HG03354 (cell line): ENCODE measurements around the gene CORO2B.

ENCODE experiments used
- ATAC-seq: cut with Tn5 transposase; IDR thresholded peaks from one replicate; pipeline ENCODE4 v1.9.1; 2021; ENCODE audit warnings: mild to moderate bottlenecking; ENCODE audit not compliant: unreplicated experiment, poor library complexity, severe bottlenecking

The CORO2B gene

GRCh38 chr15:68620721-68621527 lies 42.1 kb downstream of the CORO2B start:
- no peak for ATAC-seq

DNA sequence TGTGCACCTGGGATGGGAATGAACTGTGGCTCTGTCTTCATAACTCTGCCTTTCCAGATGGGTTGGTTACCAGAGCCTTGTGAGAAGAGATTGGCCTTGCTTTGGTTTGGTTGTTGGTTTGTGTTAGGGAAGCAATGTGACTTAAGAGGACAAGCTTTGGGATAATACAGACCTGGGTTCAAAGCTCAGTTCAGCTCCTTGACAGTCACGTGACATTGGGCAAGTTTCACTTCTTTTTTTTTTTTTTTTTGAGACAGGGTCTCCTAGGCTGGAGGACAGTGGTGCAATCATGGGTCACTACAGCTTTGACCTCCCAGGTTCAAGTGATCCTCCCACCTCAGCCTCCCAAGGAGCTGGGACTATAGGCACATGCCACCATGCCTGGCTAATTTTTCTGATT lies 42.7 kb downstream of the CORO2B start:
- ATAC-seq = no peak

DNA sequence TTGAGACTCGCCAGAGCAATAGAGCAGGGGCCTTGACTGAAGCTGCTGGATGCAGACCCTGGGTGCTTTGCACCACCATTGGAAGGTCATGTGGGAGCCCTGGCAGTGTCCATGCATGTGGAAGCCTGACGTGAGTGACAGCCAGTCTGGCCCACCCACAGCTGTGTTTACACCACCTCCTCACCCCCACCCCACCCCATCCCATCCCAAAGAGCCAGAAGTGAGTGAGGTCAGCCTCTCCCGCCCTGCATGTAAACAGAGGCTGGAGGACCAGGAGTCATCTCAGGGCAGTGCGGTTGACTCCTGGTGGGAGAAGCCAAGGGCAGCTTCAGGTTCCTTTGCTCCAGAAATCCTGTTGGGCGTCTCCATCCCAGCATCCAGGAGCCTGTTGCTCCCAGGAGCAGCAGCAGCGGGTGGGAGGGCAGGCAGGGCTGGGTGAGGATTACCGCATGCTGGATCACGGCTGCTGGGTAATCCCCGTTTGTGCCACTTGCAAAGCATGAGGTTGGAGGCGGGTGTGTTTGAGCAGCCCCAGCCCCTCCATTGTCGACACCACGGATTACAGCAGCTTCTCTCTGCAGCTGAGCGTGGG lies 44.6 kb downstream of the CORO2B start:
- no peak for ATAC-seq

DNA sequence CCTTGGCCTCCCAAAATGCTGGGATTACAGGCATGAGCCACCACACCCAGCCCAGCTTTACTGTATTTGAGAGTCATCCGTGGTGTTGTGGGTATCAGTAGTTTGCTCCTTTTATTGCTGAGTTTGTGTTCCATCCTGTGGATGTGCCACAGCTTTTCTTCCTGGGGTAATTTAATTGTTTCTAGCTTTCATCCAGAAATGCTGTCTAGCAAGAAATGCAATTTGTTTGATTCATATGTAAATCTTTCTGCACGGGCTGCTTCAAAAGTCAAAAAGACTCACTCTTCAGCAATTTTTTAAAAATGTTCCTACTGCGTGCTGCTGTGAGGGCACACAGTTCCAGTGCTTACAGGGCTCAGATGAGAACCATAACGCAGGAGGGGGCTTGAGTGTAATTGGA lies 47.1 kb downstream of the CORO2B start:
- no peak for ATAC-seq

- ATAC-seq = no peak
These were observed 47.5 kb downstream of the CORO2B start for GRCh38 chr15:68626283-68626682.

DNA sequence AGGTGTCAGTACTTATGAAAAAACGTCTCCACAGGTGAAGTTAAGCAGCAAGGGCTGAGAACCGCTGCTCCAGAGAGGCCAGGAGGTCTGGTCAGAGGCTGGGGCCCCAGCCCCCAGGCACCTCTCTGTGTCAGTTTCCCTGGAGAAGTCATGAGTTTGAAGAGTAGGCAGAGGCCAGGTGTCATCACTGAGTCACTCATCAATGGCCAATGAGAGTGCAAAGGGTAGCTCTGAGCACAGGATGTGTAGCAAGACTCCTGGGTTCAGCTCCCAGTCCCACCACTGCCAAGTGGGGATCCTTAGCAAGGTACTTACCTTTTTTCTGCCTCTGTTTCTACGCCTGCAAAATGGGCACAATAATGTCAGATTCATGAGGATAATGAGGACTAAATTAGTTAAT lies 47.9 kb downstream of the CORO2B start:
- ATAC-seq = no peak

DNA sequence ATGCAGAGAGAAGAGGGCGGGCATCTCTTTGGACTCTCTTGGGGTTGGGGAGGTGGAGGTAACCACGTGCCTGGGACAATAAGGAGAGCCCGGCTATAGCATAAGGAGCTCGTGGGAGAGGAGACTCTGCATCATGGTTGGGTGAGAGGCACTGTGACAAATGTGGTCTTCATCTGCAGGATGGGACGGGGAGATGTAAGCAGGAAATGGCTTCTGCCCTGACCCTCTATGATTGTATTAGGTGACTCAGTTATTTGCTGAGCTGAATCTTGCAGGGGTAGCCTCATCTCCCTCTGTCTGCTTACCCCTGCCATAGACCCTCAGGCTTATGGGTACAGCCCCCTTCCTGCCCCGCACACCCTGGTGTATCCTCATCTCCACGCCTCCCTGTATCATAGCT lies 48.7 kb downstream of the CORO2B start:
- ATAC-seq = no peak

- ATAC-seq = no peak
These were observed 49.2 kb downstream of the CORO2B start for GRCh38 chr15:68627995-68628394.

DNA sequence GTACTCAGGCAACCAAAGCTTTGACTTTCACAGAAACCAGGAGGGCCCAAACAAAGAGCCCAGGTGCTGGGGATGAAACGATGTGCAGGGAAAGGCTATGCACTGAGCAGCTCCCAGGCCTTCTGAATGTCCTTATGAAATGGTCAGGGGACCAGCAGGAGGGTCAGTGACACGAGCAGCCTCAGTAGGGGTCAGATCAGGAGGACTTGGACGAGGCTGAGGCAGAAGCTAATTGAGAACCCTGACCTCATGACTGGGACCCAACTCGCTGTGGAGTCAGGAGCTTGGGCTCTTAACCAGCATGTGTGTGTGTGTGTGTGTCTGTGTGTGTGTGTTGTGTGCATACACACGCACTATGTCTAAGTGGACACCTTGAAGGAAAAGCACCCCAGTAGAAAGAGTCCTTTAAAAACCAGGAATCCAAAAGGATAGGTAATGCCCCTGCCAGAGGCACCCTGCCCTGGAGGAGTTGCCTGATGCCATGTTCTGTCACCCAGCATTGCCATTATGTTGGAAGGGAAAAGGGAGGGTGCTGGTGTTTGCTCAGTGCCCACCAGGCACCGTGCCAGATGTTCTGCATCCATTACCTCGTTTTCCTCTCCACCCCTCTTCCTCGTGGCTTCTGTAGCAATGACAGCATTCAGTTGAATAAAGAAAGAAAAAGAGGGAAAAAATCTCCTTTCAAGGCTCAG lies 50.9 kb downstream of the CORO2B start:
- no peak for ATAC-seq

DNA sequence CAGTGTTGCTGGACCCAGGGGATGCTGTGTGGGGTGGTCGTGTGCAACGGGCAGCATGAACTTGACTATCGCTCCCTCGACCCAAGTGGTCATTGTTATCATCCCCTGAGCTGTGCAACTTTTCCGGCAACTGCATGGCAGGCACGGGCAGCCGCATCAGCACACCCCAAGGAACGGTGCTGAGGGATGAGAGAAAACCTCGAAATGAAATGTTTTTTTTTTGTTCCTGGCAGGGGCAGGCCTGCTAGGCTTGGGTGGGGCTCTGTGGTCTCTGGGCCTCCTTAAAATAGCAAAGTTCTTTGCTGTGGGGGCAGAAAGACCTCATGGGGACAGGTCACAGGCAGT lies 51.4 kb downstream of the CORO2B start:
- no peak for ATAC-seq

DNA sequence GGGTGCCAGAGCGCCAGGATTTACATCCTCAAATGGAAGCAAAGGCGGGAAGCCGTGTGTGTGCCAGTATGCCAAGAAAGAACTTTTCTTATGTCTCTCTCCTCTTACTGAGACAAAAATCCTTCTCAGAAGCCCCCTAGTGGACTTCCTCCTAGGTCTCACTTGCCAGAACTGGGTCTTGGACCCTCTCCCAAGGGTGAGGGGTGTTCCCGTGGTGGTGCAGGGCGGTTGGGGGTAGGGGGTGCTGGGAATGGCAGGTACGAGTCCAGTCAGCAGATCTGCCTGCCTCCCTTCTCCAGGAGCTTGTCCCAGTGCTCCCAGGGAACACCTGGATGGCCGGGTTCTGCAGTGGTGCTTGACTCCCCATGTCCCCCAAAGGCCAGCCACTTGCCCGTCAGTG lies 52.0 kb downstream of the CORO2B start:
- no peak for ATAC-seq

DNA sequence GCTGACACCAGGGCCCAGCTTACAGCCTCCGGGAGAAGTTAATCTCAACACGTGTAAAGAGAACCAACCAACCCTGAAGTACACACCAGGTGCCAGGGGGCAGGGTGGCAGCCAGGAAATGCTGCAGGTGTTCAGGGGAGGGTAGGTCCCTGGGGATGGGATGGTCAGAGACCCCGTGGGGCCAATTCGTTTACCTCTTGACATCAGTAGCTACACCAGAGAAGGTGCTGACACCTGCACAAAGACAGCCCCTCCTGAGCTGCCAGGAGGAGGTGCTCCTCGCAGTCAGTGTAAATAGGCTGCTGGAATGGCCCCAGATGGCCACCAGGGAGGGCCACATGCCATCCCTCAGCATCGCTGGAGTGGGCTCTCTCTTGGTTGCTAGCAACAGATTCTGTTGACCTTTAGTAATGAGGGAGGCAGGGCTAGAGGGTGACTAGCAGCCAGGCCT lies 52.8 kb downstream of the CORO2B start:
- no peak for ATAC-seq

DNA sequence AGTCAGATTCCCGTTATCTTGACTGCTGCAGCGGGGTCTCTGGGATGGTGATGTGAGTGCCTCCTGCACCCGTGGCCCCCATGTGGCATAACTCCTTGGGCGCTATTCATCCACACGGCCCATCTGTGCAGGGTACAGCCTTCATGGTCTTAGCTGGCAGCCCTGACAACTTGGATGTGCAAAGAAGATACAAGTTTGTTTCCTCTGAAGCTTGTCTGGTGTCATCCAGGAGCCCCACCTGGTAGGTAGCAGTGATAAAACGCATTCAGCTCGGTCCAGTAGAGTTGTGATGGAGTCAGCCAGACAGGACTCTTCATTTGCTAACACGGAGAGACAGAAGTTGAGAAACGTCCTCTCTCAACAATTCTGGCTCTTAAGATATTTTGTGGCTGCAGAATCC lies 53.3 kb downstream of the CORO2B start:
- no peak for ATAC-seq

DNA sequence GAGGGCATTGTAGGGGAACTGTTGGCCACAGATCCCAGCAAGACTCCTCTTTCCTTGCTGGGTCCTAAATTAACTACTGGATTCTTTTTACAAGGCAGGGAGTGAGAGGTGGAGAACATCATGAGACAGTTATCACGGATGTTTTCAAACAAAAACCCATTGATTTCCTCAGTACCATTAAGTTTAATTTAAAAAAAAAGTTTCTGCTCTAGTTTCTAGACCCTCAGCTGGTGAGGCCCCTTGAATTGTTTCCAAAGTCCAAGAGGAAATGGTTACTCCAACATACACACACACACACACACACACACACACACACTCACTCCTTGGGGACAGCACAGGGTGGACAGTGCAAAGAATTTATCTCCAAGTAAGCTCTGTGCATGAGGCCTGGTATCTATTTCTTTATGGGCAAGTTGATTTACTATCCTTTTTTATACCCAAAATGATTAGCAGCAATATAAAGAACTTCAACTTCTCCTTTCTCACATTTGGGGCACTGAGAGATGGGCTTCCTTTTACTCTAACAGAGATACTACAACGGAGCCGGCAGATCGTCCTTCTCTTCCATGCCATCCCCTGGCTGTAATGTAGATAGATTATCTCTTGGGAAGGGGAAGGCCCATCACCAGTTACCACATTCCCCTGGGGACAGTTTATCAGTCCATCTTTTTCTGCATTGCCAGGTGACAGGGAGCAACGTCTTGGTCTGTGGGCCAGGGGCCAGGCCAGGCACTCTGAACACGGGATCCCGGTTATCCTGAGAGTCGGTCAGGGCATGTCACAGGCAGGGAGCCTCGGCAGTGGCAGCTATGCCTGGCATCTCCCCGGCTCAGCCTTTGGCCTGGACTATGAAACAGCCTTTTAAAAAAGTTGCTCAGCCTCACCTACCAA lies 54.7 kb downstream of the CORO2B start:
- ATAC-seq = no peak

GRCh38 chr15:68634122-68634482 lies 55.3 kb downstream of the CORO2B start:
- no peak for ATAC-seq

DNA sequence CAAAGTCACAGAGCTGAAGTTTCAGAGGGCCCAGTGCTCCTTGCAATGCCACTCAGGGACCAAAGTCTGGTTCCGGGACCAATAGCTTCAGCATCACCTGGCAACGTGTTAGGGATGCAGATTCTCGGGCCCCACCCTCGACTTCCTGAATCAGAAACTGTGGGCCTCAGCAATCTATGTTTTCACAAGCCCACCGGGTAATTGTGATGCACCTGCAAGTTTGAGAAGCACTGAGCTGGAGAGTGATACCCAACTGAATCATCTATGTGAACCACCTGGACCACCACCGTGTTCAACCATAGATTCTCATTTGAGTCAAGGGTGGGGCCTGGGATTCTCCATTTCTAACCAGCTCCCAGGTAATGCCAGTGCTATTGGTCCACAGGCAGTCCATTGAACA lies 55.7 kb downstream of the CORO2B start:
- ATAC-seq = no peak

GRCh38 chr15:68635141-68635540 lies 56.3 kb downstream of the CORO2B start:
- no peak for ATAC-seq

- no peak for ATAC-seq
These were observed 57.5 kb downstream of the CORO2B start for GRCh38 chr15:68636256-68636655.

DNA sequence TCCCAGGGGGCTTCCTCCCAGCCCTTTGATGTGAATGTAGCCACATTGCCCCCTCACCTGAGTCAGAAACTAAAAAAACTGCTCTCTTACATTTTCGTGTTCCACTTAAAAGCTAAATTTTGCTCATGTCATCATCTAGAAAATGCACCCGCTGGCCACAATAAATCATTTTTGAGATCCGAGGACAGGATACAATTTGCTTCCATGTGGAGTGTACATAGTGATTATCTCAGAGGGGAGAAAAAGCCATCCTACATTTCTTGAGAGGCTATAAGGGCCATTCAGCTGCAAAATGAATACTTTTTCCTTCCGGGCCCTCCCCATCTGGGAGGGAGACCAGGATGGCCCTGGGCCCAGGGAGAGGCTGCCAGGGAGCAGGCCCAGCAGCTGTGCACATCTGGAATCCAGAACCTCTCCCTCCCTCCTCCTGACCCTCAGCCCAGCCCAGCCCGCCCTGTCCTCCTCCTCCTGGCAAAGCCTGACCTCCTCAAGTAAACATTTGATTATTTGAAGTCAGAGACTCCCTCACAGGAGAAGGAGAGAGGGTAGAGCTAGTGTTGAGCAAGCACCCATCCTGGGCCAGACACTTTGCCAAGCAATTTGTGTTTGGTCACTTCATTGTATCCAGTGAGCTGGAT lies 59.1 kb downstream of the CORO2B start:
- ATAC-seq = no peak
